Caco-2 (cell line): ENCODE results near the gene NHLRC4. TPM values are rescaled to one million over a fixed set of nuclear protein-coding genes. Genes with fewer than 3 reads are reported as not detected.

ENCODE experiments used
- BruUV-seq: library from RNA; stranded (reverse); fragments of 400-500 nt; replicated peaks from 2 replicates; lab custom pipeline; 2021; lab: Mats Ljungman, UMichigan
- CTCF ChIA-PET: fragments of 300-600 bp; sonication (Branson Sonifier 250); formaldehyde crosslinking; loops from one replicate; lab custom pipeline; 2022; ENCODE audit warnings: antibody characterized with exemption; lab: Charles Lee
- POLR2A ChIA-PET: fragments of 300-600 bp; sonication (Branson Sonifier 250); formaldehyde crosslinking; loops from one replicate; lab custom pipeline; 2022; ENCODE audit warnings: antibody characterized with exemption; lab: Charles Lee
- DNase-seq, 2 experiments: peaks; one replicate each; pipeline versions ENCODE4 v3.0.0 to v3.0.0-alpha.2; 2020 to 2022
- H3K27me3 ChIP-seq: replicated peaks from 2 replicates; pipeline ENCODE4 v1.6.0; 2011; ENCODE audit warnings: low read length; ENCODE audit not compliant: control insufficient read depth, insufficient read depth
- H3K36me3 ChIP-seq: 2 replicates; pipeline ENCODE4 v1.5.1; 2011; ENCODE audit warnings: low read length; ENCODE audit not compliant: control insufficient read depth, insufficient read depth
- H3K4me1 ChIP-seq: fragments of 250-450 bp; sonication (Bioruptor Pico); 2 replicates; pipeline ENCODE4 v1.5.1; 2020; ENCODE audit warnings: mild to moderate bottlenecking
- H3K4me3 ChIP-seq: 2 replicates; pipeline ENCODE4 v1.5.1; 2011; ENCODE audit warnings: low read depth, mild to moderate bottlenecking, control low read depth, low read length
- H3K9me3 ChIP-seq: fragments of 250-450 bp; sonication (Bioruptor Pico); 2 replicates; pipeline ENCODE4 v1.5.1; 2020; ENCODE audit warnings: mild to moderate bottlenecking, moderate library complexity
- H3K27ac Mint-ChIP-seq: one replicate; pipeline ENCODE4 v1.8.0; 2022; ENCODE audit warnings: mixed read lengths; ENCODE audit not compliant: unreplicated experiment
- H3K27me3 Mint-ChIP-seq: one replicate; pipeline ENCODE4 v1.8.0; 2022; ENCODE audit warnings: mixed read lengths; ENCODE audit not compliant: insufficient read depth, unreplicated experiment
- H3K36me3 Mint-ChIP-seq: one replicate; pipeline ENCODE4 v1.8.0; 2022; ENCODE audit warnings: mild to moderate bottlenecking, mixed read lengths; ENCODE audit not compliant: insufficient read depth, unreplicated experiment
- H3K4me1 Mint-ChIP-seq: one replicate; pipeline ENCODE4 v1.8.0; 2022; ENCODE audit warnings: low read depth, mixed read lengths; ENCODE audit not compliant: unreplicated experiment
- H3K4me3 Mint-ChIP-seq: one replicate; pipeline ENCODE4 v1.8.0; 2022; ENCODE audit warnings: mild to moderate bottlenecking, moderate library complexity, mixed read lengths; ENCODE audit not compliant: unreplicated experiment
- H3K9me3 Mint-ChIP-seq: one replicate; pipeline ENCODE4 v1.8.0; 2022; ENCODE audit warnings: mixed read lengths; ENCODE audit not compliant: unreplicated experiment
- CTCF ChIP-seq, 2 experiments: fragments of 200-600 bp in 1 of 2; IDR thresholded peaks; 1 replicate in 1 of 2; 2 replicates in 1 of 2; pipeline versions ENCODE4 v1.5.1 to v1.8.0; 2011 to 2022; ENCODE audit warnings: antibody characterized with exemption in 1 of 2, control low read depth in 1 of 2, inconsistent platforms in 1 of 2, low read depth in 1 of 2, low read length in 1 of 2, mild to moderate bottlenecking in 1 of 2, moderate library complexity in 1 of 2; ENCODE audit not compliant: insufficient read depth in 1 of 2, severe bottlenecking in 1 of 2, unreplicated experiment in 1 of 2
- intact Hi-C: fragments of 100-400 bp; cut with micrococcal nuclease; formaldehyde crosslinking; loops from one replicate; pipeline ENCODE4 v1.10.0; 2022; ENCODE audit not compliant: unreplicated experiment
- total RNA-seq: library from RNA; stranded (reverse); gene quantifications from 2 replicates; pipeline ENCODE4 v1.2.3, GENCODE V29; 2022

Gene NHLRC4
- total RNA-seq, 1 experiment from 2014 or later = not detected

- Histone ChIP-seq H3K9me3 (no peaks in the 10 kb centered on the region), H3K4me3 (no peak overlapping the region), H3K4me1 (no peaks in the 10 kb centered on the region), H3K36me3 (no peaks in the 10 kb centered on the region), H3K27me3 (no peaks in the 10 kb centered on the region)
- H3K27me3 Mint-ChIP-seq = no peaks in the 10 kb centered on the region
- no peak overlapping the region for H3K4me3 Mint-ChIP-seq
- no TSS peak for BruUV-seq
- ChIA-PET POLR2A (no interaction called here), CTCF (no interaction called here)
- no peaks in the 10 kb centered on the region for H3K9me3 Mint-ChIP-seq
- no peaks in the 10 kb centered on the region for H3K36me3 Mint-ChIP-seq
- no peak for TF ChIP-seq CTCF (IDR thresholded peaks at IDR 0.05; ENCODE audit: insufficient read depth in 1 of 2, low read depth in 1 of 2, low read length in 1 of 2, severe bottlenecking in 1 of 2, unreplicated experiment in 1 of 2)
- no peak for DNase-seq
- intact Hi-C loops = no loop called here
- H3K4me1 Mint-ChIP-seq = no peaks in the 10 kb centered on the region
- no peak overlapping the region for H3K27ac Mint-ChIP-seq
These were observed 10.2 kb upstream of the NHLRC4 start for GRCh38 chr16:556474-557173.

DNA sequence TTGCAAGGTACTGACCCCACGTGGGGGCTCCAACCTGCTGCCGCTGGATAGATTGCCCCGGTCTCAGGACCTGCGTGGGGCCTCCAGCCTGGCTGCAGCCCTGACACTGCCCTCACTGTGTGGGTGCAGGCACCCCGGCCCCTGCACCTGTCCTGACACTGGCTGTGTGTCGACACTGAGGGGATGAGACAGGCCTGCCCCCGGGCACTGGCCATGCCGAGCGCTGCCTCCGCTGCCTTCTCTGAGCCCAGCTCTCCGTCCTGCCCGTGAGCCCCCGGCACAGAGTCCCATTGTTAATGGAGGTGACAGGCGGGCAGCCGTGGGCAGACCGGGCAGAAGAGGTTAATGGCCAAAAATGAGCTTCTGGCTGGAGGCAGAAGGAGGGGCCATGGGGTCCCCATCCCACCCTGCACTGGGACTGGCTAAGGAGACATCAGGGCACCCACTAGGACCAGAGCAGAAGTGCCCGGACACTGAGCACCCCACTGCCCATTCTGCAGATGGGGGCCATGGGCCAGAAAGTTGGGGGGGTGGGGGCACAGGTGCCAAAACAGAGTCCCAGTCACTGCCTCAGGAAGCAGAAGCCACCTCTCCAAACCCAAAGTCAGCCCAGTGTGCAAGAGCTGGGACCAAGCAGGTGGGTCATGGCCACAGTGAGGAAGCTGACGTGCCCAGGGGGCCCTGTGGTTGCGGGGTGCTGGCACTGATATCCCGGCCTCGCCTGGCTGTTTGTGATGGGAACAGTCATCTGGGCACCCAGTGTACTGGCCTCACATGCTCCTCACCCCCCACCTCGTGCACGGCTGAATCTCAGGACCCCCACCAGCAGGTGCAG lies 9.1 kb upstream of the NHLRC4 start:
- intact Hi-C loops = no loop called here
- POLR2A ChIA-PET = interaction anchor here (0.6 kb wide), 1 partner anchor 76 kb away, joined by 3 read pairs; no protein-coding TSS in a partner anchor

More for the DNA sequence above, 9.1 kb upstream of the NHLRC4 start:
- no peak overlapping the region for H3K4me3 ChIP-seq
- H3K36me3 ChIP-seq = no peaks in the 10 kb centered on the region
- H3K36me3 Mint-ChIP-seq = no peaks in the 10 kb centered on the region
- CTCF ChIA-PET = no interaction called here
- no peaks in the 10 kb centered on the region for H3K27me3 ChIP-seq
- H3K4me3 Mint-ChIP-seq = no peak overlapping the region
- H3K4me1 ChIP-seq = no peaks in the 10 kb centered on the region
- no peak for TF ChIP-seq CTCF (IDR thresholded peaks at IDR 0.05; ENCODE audit: insufficient read depth in 1 of 2, low read depth in 1 of 2, low read length in 1 of 2, severe bottlenecking in 1 of 2, unreplicated experiment in 1 of 2)
- no peak overlapping the region for H3K27ac Mint-ChIP-seq
- H3K9me3 ChIP-seq = no peaks in the 10 kb centered on the region
- no peaks in the 10 kb centered on the region for H3K9me3 Mint-ChIP-seq
- no peaks in the 10 kb centered on the region for H3K4me1 Mint-ChIP-seq
- H3K27me3 Mint-ChIP-seq = no peaks in the 10 kb centered on the region
- no TSS peak for BruUV-seq
- DNase-seq = no peak
